ENCODE results near the gene SLC5A5. TPM values are rescaled to one million over a fixed set of nuclear protein-coding genes. Genes with fewer than 3 reads are reported as not detected.

The SLC5A5 gene
- total and polyA plus RNA-seq, 11 donors, result not detected

DNA sequence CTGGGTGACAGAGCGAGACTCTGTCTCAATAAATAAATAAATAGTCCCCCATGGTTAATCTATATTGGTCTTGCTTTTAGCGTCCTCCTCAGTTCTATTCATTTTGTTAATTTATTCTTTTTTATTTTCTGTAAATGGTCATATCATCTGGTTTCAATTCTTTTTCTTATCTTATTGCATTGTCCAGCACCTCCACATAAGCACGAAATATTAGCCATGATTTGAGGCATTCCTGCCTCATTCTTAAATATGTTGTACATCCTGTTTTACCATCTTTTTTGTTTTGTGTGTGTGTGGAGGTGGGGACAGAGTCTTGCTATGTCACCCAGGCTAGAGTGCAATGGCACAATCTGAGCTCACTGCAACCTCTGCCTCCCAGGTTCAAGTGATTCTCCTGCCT, 36.5 kb downstream of the SLC5A5 start:
- ATAC-seq, result no peak
- Histone ChIP-seq H3K27me3 (peaks cover 0 to 12% (median 0%) of the 10 kb centered on the region in 9 donors), H3K9me3 (peaks cover 0 to 21% (median 12%) of the 10 kb centered on the region in 12 donors), H3K4me1 (no peaks in the 10 kb centered on the region), H3K4me3 (no peak overlapping the region), H3K27ac (no peak overlapping the region), H3K36me3 (no peaks in the 10 kb centered on the region)
- TF ChIP-seq, protein P1, sequence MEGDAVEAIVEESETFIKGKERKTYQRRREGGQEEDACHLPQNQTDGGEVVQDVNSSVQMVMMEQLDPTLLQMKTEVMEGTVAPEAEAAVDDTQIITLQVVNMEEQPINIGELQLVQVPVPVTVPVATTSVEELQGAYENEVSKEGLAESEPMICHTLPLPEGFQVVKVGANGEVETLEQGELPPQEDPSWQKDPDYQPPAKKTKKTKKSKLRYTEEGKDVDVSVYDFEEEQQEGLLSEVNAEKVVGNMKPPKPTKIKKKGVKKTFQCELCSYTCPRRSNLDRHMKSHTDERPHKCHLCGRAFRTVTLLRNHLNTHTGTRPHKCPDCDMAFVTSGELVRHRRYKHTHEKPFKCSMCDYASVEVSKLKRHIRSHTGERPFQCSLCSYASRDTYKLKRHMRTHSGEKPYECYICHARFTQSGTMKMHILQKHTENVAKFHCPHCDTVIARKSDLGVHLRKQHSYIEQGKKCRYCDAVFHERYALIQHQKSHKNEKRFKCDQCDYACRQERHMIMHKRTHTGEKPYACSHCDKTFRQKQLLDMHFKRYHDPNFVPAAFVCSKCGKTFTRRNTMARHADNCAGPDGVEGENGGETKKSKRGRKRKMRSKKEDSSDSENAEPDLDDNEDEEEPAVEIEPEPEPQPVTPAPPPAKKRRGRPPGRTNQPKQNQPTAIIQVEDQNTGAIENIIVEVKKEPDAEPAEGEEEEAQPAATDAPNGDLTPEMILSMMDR (IDR thresholded peaks at IDR 0.05), result no peak
- no peak for TF ChIP-seq POLR2A (IDR thresholded peaks at IDR 0.05)
- intact Hi-C loops (cut with DNase I), result no loop called here
- no peak for DNase-seq
- WGBS, 4 donors, result 86 to 90% (median 88%) methylated on average over 3 of the region's 3 CpGs

DNA sequence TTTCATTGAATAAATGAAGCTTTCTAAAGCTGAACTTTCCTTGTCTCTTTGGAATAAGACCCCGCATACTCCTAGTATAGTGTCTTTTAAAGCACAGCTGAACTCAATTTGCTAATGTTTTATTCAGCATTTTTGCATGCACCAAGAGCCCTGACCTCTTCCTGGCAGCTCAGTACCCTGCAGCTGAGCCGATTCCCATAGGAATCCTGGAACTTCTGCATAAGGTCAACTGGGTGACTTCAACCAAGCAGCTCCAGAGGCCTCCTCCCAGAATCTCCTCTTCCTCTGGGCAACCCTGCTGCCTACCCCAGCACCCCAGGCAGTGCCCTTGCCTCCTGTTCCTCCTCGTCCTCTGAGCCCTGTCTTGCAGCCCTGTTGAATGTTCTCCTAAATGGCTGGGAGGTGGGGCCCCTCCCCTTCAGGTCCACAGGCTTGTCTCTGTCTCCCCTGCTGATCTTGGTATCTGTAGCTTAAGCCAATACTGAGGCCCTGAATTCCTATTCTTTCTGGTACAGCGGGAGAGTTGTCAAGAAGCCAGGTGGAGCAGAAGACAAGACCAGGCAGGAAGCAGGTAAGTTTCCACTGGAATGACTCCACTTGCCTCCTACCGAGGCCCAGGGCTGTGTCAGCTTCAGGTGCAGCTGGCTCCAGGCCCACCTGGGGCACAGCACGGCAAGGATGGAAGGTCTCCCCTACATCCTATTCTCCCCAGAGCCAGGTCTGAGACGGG, 37.4 kb downstream of the SLC5A5 start:
- ATAC-seq, result no peak
- H3K4me1 ChIP-seq, result no peaks in the 10 kb centered on the region
- H3K9me3 ChIP-seq, result peaks cover 0 to 29% (median 18%) of the 10 kb centered on the region in 12 donors
- peaks cover 0 to 13% (median 0%) of the 10 kb centered on the region in 9 donors for H3K27me3 ChIP-seq
- TF ChIP-seq, protein P1 (IDR thresholded peaks at IDR 0.05), result no peak
- no peak for TF ChIP-seq POLR2A (IDR thresholded peaks at IDR 0.05)
- H3K27ac ChIP-seq, result no peak overlapping the region
- 59 to 63% (median 62%) methylated on average over 7 of the region's 7 CpGs for WGBS, 4 donors
- H3K36me3 ChIP-seq, result no peaks in the 10 kb centered on the region
- no peak overlapping the region for H3K4me3 ChIP-seq
- intact Hi-C loops (cut with DNase I), result no loop called here
- DNase-seq, result no peak

DNA sequence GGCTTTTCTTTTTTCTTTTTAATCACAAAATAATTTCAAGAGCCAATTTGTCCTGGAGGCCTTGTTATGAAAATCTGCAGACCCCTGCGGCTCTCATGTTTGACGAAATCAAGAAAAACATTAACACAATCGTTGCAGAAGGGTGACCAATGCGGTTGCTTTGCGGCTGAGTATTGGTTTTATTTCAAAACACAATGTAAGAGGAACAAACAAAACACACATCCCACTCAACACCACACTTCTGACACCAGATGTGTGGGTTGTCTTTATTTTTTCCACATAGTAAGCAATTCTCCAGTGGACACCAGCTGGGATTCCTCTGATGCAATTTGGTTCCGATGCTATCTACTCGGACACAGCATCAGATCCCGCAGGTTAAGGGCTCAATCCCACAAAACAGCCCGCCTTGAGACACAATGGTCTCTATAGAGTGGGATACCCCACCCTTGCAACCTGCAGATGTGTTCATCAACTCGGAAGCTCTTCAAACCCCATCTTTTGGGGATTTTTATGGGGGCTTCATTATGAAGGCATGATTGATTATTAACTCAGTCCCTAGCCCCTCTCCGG, 39.1 kb downstream of the SLC5A5 start:
- peaks cover 0 to 29% (median 18%) of the 10 kb centered on the region in 12 donors for H3K9me3 ChIP-seq

More for the DNA sequence above, 39.1 kb downstream of the SLC5A5 start:
- no peak for DNase-seq
- H3K4me3 ChIP-seq, result no peak overlapping the region
- no peak overlapping the region for H3K27ac ChIP-seq
- ATAC-seq, result no peak
- no peaks in the 10 kb centered on the region for H3K4me1 ChIP-seq
- H3K27me3 ChIP-seq, result peaks cover 0 to 17% (median 0%) of the 10 kb centered on the region in 9 donors
- WGBS, 4 donors, result 79 to 85% (median 81%) methylated on average over 11 of the region's 11 CpGs
- intact Hi-C loops (cut with DNase I), result no loop called here
- no peaks in the 10 kb centered on the region for H3K36me3 ChIP-seq
- TF ChIP-seq, protein P1 (IDR thresholded peaks at IDR 0.05), result no peak
- TF ChIP-seq POLR2A (IDR thresholded peaks at IDR 0.05), result no peak
